HG02642 (cell line): Measurements from ENCODE around the gene EN1.

Source experiments
- ATAC-seq: cut with Tn5 transposase; IDR thresholded peaks from one replicate; pipeline ENCODE4 v1.9.1; 2021; ENCODE audit warnings: mild to moderate bottlenecking; ENCODE audit not compliant: unreplicated experiment, poor library complexity

The EN1 gene

GRCh38 chr2:118856330-118856977 is 9.0 kb upstream of the EN1 start:
- no peak for ATAC-seq

DNA sequence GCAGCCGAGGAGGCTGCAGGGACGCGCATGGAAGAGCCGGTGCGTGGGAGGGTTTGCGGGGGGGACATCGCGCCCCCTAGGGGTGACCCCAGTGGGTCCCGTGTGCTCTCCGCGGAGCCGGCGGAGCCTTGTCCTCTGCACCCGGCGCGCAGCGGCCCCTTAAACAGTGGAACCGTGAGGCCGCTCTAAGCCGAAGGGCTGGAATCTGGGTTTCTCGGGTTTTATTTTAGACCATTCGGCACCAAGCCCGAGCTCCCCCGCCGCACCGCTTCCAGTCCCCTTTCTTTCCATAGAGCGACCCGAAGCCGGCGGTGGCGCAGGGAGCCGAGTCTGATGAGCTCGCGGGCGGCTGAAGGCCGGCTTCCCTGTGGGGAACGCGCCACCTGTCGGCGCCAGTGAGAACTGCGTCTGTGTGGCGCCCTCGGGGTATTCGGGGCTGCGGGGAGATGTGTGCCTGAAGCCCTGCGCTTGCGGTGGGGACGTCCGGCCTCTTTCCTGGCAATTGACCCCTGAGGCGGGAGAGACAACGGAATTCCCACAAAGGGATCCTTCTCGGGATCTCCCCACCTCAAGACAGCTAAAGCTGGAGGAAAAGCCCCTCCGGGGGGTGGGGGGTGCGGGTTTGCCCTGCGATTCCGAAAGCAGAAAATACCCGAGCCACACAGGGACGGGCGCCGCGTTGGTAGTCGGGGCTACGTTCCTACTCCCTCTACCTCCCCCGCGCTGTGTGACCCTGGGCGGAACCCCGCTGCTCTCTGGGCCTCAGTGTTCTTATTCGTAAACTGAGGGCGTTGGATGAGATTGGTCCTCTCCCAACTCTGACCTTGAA is 8.2 kb upstream of the EN1 start:
- peak; percentile 89 for ATAC-seq

- no peak for ATAC-seq
Measured at GRCh38 chr2:118854507-118855345, 7.3 kb upstream of the EN1 start.

- no peak for ATAC-seq
Measured at GRCh38 chr2:118853651-118854291, 6.3 kb upstream of the EN1 start.

GRCh38 chr2:118853129-118853640 is 5.7 kb upstream of the EN1 start:
- no peak for ATAC-seq

- no peak for ATAC-seq
Measured at GRCh38 chr2:118852605-118853128, 5.2 kb upstream of the EN1 start.

DNA sequence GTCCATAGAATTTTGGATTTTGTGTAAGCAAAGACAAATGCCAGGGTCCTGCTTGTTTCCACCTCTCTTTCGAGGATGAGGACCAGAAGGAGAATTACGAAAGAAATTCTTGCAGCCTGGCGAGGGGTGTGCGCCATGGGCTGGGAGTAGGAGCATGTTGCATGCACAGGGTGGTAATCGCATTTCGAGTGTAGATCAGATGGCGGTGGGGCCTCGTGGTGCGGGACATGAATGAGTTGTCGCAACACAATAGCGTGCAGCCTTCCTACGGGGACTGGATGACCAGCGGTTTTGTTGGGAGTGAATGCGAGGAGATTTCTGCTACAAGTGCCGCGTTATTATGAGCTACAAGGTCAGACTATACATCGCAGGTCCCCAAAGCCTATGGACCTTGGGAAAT is 4.2 kb upstream of the EN1 start:
- no peak for ATAC-seq

GRCh38 chr2:118850901-118851415 is 3.5 kb upstream of the EN1 start:
- no peak for ATAC-seq

- ATAC-seq: no peak
Measured at GRCh38 chr2:118850168-118850900, 2.9 kb upstream of the EN1 start.

- ATAC-seq: no peak
Measured at GRCh38 chr2:118849226-118850167, 2.0 kb upstream of the EN1 start.

- ATAC-seq: no peak
Measured at GRCh38 chr2:118848381-118849225, 1.2 kb upstream of the EN1 start.

GRCh38 chr2:118847762-118848172 is 319 bp upstream of the EN1 start:
- ATAC-seq: no peak

GRCh38 chr2:118846442-118846952 is 951 bp downstream of the EN1 start:
- ATAC-seq: no peak

GRCh38 chr2:118845522-118846441 is 1.7 kb downstream of the EN1 start:
- ATAC-seq: no peak

DNA sequence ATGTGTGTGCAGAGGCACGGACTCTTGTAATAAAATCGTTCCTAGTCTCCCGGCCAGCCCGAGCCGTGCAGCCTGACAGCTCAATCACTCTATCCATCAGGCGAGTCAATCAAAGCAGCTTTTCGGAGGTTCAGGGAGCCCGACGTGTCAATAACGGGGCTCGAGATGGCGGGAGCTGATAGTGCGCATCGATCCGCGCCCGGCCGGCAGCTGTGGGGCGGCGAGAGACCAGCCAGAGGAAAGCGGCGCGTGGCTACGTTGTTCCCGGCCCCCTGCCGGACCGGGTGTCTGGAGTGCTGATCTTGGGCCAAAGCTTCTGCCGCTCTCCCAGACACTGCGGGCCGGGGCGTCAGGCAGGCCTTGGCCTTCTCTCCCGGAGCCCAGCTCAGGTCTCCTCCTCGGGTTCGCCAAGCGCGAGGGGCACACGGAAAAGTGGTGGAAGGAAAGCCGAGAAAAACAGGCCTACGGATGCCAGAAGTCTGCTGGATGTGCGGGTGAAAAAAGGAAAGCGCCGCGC is 2.4 kb downstream of the EN1 start:
- no peak for ATAC-seq
